Hepatocyte (in vitro differentiated cells): ENCODE data around the gene RGS19. TPM values are rescaled to one million over a fixed set of nuclear protein-coding genes. Genes with fewer than 3 reads are reported as not detected.

ENCODE experiments used
- DNase-seq: peaks from one replicate; pipeline ENCODE4 v3.0.0-alpha.2; 2016; ENCODE audit warnings: low spot score
- H2AFZ ChIP-seq: fragments of 200-600 bp; sonication (generic); 2 replicates; pipeline ENCODE4 v1.6.0; 2016; ENCODE audit warnings: antibody characterized with exemption, mild to moderate bottlenecking
- H3K27ac ChIP-seq: fragments of 200-600 bp; sonication (generic); 2 replicates; pipeline ENCODE4 v1.5.1; 2016; ENCODE audit warnings: mild to moderate bottlenecking
- H3K27me3 ChIP-seq: fragments of 200-600 bp; sonication (generic); 2 replicates; pipeline ENCODE4 v1.6.1; 2016
- H3K36me3 ChIP-seq: fragments of 200-600 bp; sonication (generic); replicated peaks from 2 replicates; pipeline ENCODE4 v1.5.1; 2016; ENCODE audit warnings: low read depth; ENCODE audit not compliant: insufficient read depth
- H3K4me1 ChIP-seq: fragments of 200-600 bp; sonication (generic); 2 replicates; pipeline ENCODE4 v1.5.1; 2016; ENCODE audit warnings: mild to moderate bottlenecking, moderate library complexity; ENCODE audit not compliant: insufficient read depth
- H3K4me2 ChIP-seq: fragments of 200-600 bp; sonication (generic); 2 replicates; pipeline ENCODE4 v1.6.0; 2016
- H3K4me3 ChIP-seq: fragments of 200-600 bp; sonication (generic); 2 replicates; pipeline ENCODE4 v1.5.1; 2016; ENCODE audit warnings: mild to moderate bottlenecking
- H3K79me2 ChIP-seq: fragments of 200-600 bp; sonication (generic); 2 replicates; pipeline ENCODE4 v1.6.0; 2017; ENCODE audit warnings: mild to moderate bottlenecking
- H3K9me2 ChIP-seq: fragments of 200-600 bp; sonication (generic); replicated peaks from 2 replicates; pipeline ENCODE4 v1.6.0; 2017; ENCODE audit warnings: mild to moderate bottlenecking; ENCODE audit not compliant: insufficient read depth
- H3K9me3 ChIP-seq: fragments of 200-600 bp; sonication (generic); 2 replicates; pipeline ENCODE4 v1.5.1; 2016; ENCODE audit warnings: low read depth, mild to moderate bottlenecking
- H4K20me1 ChIP-seq: fragments of 200-600 bp; sonication (generic); 2 replicates; pipeline ENCODE4 v1.6.0; 2016; ENCODE audit warnings: mild to moderate bottlenecking; ENCODE audit not compliant: insufficient read depth, poor library complexity, severe bottlenecking
- EZH2 ChIP-seq: fragments of 200-600 bp; sonication (generic); IDR thresholded peaks from 2 replicates; pipeline ENCODE4 v1.6.1; 2016; ENCODE audit warnings: antibody characterized with exemption, mild to moderate bottlenecking, borderline replicate concordance
- EZH2phosphoT487 ChIP-seq: fragments of 200-600 bp; sonication (generic); IDR thresholded peaks from one replicate; pipeline ENCODE4 v1.6.1; 2018; ENCODE audit warnings: antibody characterized with exemption, mild to moderate bottlenecking, low read depth, moderate library complexity; ENCODE audit not compliant: unreplicated experiment, severe bottlenecking
- WGBS: methylation state at CpG from one replicate; pipeline ENCODE4 v1.1.6; 2016; ENCODE audit warnings: low lambda C conversion rate; ENCODE audit errors: missing lambda C conversion rate; 5-methylcytosine and 5-hydroxymethylcytosine counted together
- polyA plus RNA-seq: library from polyadenylated mRNA; unstranded; fragments of >200 nt; fragmentation: Nextera tagmentation; extraction: Ambion mirVana; gene quantifications from 2 replicates; pipeline ENCODE4 v1.2.1, GENCODE V29; 2016
- total RNA-seq: library from RNA; depleted of rRNA; stranded (reverse); fragments of >200 nt; gene quantifications from 2 replicates; pipeline ENCODE4 v1.2.3, GENCODE V29; 2014
- TF ChIP-seq, protein P1 (sequence below): fragments of 200-600 bp; sonication (generic); IDR thresholded peaks from 2 replicates; pipeline ENCODE4 v1.5.1; 2016; ENCODE audit warnings: antibody characterized with exemption, mild to moderate bottlenecking; ENCODE audit not compliant: poor library complexity

The RGS19 gene
- total and polyA plus RNA-seq, 2 experiments from 2014 or later, result 8.8 to 10.9 TPM

DNA sequence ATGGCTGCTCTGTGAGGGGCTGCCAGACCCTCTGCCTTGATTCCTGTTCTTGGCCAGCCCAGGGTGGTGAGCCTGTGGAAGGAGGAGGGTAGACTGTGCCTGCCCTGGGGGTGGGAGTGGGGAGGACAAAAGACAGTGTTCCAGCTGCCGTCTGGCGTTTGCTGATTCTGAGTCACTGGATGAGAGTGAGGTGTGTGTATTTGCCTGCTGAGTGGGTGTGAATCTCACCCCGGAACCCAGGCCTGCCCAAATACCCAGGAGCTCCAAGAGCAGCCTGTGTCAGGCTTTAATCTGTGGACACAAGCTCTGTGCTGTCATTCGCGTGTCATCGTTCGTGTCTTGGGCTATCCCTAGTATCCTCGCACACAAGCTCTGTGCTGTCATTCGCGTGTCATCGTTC is 7.5 kb upstream of the RGS19 start:
- no peak overlapping the region for H2AFZ ChIP-seq
- no peak overlapping the region for H3K4me2 ChIP-seq
- H3K9me2 ChIP-seq, result no peaks in the 10 kb centered on the region
- WGBS, result 90% methylated on average over 8 of the region's 11 CpGs
- no peak overlapping the region for H3K4me3 ChIP-seq
- no peak overlapping the region for H3K27ac ChIP-seq
- H4K20me1 ChIP-seq, result no peaks in the 10 kb centered on the region
- H3K9me3 ChIP-seq, result no peaks in the 10 kb centered on the region
- no peak for DNase-seq
- H3K27me3 ChIP-seq, result peaks cover 33% of the 10 kb centered on the region
- H3K4me1 ChIP-seq, result peaks cover 10% of the 10 kb centered on the region
- no peaks in the 10 kb centered on the region for H3K36me3 ChIP-seq
- TF ChIP-seq, protein P1, sequence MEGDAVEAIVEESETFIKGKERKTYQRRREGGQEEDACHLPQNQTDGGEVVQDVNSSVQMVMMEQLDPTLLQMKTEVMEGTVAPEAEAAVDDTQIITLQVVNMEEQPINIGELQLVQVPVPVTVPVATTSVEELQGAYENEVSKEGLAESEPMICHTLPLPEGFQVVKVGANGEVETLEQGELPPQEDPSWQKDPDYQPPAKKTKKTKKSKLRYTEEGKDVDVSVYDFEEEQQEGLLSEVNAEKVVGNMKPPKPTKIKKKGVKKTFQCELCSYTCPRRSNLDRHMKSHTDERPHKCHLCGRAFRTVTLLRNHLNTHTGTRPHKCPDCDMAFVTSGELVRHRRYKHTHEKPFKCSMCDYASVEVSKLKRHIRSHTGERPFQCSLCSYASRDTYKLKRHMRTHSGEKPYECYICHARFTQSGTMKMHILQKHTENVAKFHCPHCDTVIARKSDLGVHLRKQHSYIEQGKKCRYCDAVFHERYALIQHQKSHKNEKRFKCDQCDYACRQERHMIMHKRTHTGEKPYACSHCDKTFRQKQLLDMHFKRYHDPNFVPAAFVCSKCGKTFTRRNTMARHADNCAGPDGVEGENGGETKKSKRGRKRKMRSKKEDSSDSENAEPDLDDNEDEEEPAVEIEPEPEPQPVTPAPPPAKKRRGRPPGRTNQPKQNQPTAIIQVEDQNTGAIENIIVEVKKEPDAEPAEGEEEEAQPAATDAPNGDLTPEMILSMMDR, result no peak
- TF ChIP-seq EZH2phosphoT487 (no peak), EZH2 (no peak)
- no peaks in the 10 kb centered on the region for H3K79me2 ChIP-seq

DNA sequence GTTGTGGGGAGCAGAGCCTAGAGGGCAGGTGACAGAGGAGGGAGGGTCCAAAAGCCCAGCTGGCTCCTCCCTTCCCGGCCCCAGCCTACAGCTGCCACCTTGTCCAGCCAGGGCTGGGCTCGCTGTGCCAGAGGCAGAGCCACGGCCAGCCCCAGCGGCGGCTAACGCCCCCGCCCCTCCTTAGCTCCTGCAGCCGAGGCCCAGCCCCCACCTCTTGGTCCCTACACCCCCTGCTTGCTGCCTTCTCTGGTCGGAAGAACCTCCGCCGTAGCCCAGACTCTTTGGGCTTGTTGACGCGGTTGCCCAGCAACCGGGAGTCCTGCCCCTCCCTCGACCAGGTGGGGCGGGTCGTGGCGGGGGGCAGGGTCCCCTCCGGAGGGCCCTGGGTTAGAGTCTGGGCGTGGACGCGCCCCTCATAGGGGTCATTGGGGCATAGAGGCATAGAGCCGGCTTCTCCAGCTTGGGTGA is 5.4 kb upstream of the RGS19 start:
- no peaks in the 10 kb centered on the region for H3K9me3 ChIP-seq
- no peaks in the 10 kb centered on the region for H3K79me2 ChIP-seq
- H3K4me1 ChIP-seq, result peaks cover 10% of the 10 kb centered on the region
- no peak overlapping the region for H2AFZ ChIP-seq
- TF ChIP-seq EZH2phosphoT487, result no peak
- TF ChIP-seq EZH2, result peak; percentile 6
- no peak overlapping the region for H3K27ac ChIP-seq
- H3K9me2 ChIP-seq, result no peaks in the 10 kb centered on the region
- no peaks in the 10 kb centered on the region for H4K20me1 ChIP-seq
- no peak for DNase-seq
- WGBS, result 7% methylated on average over 9 of the region's 23 CpGs
- peaks cover 38% of the 10 kb centered on the region for H3K27me3 ChIP-seq
- H3K4me3 ChIP-seq, result no peak overlapping the region
- peak overlapping the region; percentile 99 for H3K4me2 ChIP-seq
- no peaks in the 10 kb centered on the region for H3K36me3 ChIP-seq

DNA sequence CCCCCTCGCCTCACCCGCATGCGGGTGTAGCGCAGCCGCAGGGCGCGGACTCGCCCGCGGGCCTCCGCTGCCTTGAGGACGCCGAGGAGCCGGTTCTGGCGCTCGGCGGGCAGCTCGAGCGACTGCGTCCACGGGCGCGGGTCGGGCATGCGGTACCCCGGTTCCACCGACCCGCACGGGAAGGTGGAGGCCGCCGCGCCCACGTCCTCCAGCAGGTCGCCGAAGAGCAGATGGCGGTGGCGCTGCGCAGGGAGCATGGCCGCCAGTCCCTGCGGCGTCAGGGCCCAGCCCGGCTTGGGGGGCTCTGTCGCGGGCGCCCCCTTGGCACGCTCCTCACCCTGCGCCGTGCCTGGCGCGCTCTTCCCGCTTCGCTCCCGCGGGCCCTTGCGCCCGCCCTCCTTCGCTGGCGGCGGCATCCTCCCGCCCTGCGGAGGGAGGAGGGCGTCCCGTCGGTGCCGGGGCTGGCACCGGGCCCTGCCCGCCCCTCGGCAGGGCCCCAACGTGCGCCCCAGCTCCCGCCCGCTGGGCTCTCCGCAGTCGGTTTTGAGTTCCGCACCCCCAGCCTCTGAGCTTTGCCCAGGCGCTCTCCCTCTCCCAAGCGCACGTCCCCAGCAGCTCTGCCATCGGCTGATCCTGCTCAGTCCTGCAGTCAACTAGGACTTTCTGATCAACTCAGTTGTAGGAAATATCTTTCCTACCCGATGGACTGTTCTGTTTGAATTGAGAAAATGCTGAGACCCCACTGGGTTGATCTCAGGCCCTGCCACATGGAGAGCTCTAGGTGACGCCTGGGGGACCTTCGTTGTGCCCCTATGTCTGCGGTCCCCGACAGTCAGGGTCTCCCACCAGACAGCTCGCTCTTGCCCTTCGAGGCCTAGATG is 4.7 kb upstream of the RGS19 start, which contains the start of gene LKAAEAR1:
Gene LKAAEAR1 (minus strand): TSS at position 595 of the 881 bp plus-strand sequence. CDS start 179 bp downstream, at position 416.
- Histone ChIP-seq H3K27me3 (peaks cover 38% of the 10 kb centered on the region), H3K36me3 (no peaks in the 10 kb centered on the region), H3K9me3 (no peaks in the 10 kb centered on the region), H3K27ac (no peak within 1 kb of the TSS), H3K4me1 (peaks cover 14% of the 10 kb centered on the region), H2AFZ (peak within 1 kb of the TSS; percentile 74), H3K4me3 (peak within 1 kb of the TSS; percentile 61), H3K4me2 (peak within 1 kb of the TSS; percentile 99), H4K20me1 (no peaks in the 10 kb centered on the region), H3K9me2 (no peaks in the 10 kb centered on the region), H3K79me2 (no peaks in the 10 kb centered on the region)
- peak; percentile 7 for TF ChIP-seq EZH2phosphoT487
- no peak for TF ChIP-seq EZH2
- DNase-seq, result peak; percentile 43
- WGBS, result 9% methylated on average over 46 of the region's 86 CpGs

DNA sequence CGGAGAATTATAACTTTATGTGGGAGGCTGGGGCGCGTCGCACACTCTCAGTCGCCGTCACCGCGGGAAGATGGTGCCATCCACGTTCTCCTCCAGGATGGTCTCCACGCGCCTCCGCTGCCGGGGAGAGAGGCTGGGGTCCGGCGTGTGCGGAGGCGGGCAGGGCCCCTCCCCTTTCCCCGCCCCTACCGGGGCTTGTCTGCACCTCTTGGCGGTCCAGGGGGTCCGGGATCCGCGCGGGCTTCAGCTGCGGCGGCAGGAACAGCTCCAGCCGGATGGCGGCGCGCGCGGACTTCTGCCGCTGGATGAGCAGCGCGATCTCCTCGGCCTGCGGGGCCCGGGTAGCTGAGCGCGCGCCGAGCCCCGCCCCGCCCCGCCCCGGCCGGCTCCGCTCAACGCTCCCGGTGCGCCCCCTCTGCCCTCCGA is 4.1 kb upstream of the RGS19 start:
- no peaks in the 10 kb centered on the region for H3K9me2 ChIP-seq
- no peaks in the 10 kb centered on the region for H3K36me3 ChIP-seq
- H3K4me2 ChIP-seq, result peak overlapping the region; percentile 99
- H4K20me1 ChIP-seq, result no peaks in the 10 kb centered on the region
- H3K27me3 ChIP-seq, result peaks cover 38% of the 10 kb centered on the region
- peaks cover 19% of the 10 kb centered on the region for H3K4me1 ChIP-seq
- H3K4me3 ChIP-seq, result peak overlapping the region; percentile 61
- 5% methylated on average over 26 of the region's 52 CpGs for WGBS
- peak; percentile 92 for DNase-seq
- no peaks in the 10 kb centered on the region for H3K79me2 ChIP-seq
- peak overlapping the region; percentile 74 for H2AFZ ChIP-seq
- H3K9me3 ChIP-seq, result no peaks in the 10 kb centered on the region
- no peak for TF ChIP-seq EZH2phosphoT487
- TF ChIP-seq, protein P1, result peak; percentile 66
- no peak overlapping the region for H3K27ac ChIP-seq
